HG02943 (cell line): Measurements from ENCODE around the gene MRPL10.

ENCODE experiments used
- ATAC-seq: cut with Tn5 transposase; IDR thresholded peaks from one replicate; pipeline ENCODE4 v1.9.1; 2021; ENCODE audit warnings: mild to moderate bottlenecking, low read depth, moderate library complexity; ENCODE audit not compliant: unreplicated experiment

MRPL10 gene

DNA sequence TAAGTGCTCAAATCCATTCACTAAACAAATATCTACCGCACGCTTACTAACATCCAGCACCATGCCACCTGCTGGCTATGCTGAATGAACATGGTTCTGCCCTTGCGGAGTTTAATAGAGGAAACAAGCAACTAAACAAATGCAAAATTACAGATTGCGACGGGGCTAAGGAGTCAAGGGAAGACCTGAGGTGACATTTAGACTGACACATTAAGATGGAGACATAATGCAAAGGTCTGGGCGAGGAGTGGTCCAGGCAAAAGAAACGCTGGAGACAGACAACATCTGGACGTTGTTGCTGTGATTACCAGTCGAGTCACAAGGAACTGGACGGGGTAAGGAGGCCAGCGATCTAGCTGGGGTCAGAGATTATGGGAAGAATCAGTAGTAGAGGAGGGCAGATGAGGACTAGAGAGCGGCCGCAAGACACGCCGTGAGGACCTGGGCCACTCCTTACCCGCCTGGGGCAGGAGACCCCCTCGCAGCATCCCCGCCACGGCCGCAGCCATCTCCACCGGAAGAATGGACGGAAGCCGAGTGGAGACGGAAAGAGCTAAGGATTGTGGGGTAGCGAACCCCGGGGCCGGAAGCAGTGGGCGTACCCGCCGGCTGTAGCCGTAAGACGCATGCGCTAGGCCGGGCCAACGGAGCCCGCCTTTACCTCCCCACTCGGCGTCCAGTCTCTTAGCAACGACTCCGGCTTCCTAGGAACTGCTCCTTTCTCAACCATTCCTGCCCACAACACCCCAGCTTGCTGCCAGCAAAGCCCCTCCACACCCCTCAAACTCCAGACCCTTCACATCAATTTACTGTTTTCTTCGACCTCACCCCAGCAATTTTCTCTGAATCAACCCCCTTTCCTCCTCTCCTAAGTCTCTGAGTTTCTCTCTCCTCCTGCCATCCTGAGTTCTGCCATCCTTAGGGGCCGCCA is at the start of gene MRPL10, which contains the start of gene LRRC46:
Gene MRPL10 (minus strand): TSS at position 539 of the 931 bp plus-strand sequence. CDS start 30 bp downstream, at position 509.
Gene LRRC46 (plus strand): TSS at position 668 of the 931 bp plus-strand sequence. CDS start 320 bp downstream, outside the sequence.
- ATAC-seq, result peak; percentile 84

GRCh38 chr17:47879776-47880454 is 48.6 kb upstream of the MRPL10 start:
- no peak for ATAC-seq

GRCh38 chr17:47879028-47879585 is 47.8 kb upstream of the MRPL10 start:
- ATAC-seq, result no peak

DNA sequence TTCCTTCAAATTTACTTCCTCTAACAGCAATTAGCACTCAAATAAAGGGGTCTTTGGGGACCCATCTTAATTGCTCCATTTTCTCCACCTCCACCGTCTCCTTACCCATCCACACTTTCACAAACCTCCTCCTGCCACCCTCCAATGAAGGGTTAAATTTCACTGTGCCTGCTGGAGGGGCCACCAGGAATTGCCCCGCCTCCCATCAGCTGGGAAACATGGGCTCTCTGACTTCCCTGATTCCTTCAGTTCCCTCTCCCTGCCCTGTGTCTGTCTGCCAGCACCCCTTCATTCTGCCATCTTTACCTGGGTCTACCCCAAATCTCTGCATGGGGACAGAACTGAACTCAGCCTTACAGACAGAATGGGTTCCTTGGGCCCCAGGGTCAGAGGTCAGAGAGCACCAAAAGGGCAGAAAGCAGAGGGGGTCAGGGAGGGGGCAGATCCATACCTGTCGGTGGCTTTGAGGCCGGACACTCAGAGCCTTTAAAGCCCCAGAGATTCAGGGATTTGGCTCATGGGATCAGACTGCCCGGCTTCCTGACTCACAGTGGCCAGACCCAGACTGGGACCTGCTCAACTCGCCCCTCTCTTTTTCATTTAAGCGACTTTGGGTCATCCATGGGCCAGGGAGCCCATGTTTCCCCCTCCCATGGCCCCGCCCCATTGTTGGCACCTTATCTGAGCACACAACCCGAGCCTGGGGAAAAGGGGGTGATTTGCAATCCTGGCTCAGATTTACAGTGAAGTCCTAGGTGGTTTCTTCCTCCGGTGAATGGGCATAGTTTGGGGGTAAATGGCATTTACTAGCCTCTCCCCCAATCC is 47.1 kb upstream of the MRPL10 start:
- no peak for ATAC-seq

- no peak for ATAC-seq
These were observed 46.2 kb upstream of the MRPL10 start for GRCh38 chr17:47877368-47878034.

DNA sequence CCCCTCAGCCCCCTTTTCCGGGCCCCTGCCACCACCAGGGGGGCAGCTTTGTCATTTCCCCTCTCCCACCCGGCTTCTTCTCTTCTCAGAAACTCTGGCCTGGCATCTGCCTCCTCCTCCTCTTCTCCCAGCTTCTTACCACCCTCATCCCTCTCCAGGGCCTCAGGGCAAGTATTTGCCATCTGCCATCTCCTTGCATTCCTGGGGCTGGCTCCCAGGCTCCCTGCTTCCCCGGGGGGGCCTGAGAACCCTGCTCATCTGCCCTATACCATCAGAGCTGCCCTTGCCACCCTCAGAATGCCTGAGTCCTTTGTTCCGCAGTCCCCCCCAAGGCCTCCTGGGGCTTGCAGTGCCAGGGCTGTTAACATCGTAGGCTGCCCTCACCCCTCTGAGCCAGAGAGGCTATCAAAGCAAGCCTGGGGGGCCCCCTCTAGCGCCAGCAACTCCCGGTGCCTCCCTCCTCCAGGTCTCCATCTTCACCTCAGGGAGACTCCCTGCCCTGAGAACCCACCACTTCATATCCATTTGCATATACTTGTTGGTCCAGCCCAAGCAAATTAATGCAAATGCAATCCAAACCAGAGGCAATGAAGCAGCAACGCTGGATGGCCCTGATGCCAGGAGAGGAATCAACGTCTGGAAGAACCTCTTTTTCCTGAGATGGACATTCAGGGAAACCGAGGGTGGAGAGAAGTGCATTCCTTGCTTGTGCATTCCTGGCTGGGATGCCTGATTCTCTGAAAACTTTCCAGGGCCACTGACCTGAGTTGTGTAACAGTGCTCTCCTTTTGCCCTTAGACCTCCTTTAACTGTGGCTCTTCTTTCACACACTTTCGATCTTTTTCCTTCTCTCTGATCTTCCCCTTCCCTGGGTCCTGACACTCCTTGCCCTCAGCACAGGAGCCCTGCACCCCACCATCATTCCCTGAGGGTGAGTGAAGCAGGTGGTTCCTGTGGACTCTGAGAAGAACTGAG is 44.0 kb upstream of the MRPL10 start:
- ATAC-seq, result no peak

DNA sequence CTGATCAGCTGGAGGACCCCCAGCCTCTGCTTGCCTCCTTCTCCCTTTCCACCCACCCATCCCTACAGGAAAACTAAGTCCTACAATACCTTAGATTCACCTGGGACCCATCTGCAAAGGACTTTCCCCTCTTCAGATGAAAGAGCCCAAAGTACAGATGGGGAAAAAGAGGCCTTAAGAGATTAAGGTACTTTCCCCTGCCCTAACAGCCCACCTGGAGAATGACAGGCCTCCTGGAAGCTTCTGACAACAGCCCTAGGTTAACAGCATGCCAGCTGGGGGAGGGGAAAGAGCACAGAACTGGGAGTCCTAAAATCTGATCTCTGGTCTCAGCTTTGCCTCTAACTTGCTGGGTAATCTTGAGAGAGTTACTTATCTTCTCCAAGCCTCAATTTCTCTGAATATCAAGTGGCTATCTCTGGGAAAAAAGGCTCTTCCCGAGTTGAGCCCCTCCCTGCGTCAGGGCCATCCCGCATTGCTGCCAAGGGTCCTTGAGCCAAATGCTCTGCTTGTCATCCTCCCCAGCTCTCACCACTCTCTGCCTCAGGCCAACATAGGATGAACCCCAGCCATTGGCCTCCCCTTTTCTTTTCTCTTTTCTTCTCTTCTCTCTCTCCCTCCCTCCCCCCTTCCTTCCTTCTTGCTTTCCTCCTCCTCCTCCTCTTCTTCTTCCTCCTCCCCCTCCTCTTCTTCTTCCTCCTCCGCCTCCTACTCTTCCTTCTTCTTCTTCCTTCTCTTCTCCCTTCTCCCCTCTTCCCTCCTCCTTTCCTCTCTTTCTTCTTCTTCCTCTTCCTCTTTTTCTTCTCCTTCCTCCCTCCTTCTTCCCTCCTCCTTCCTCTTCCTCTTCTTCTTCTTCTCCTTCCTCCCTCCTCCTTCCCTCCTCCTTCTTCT is 42.1 kb upstream of the MRPL10 start:
- no peak for ATAC-seq

DNA sequence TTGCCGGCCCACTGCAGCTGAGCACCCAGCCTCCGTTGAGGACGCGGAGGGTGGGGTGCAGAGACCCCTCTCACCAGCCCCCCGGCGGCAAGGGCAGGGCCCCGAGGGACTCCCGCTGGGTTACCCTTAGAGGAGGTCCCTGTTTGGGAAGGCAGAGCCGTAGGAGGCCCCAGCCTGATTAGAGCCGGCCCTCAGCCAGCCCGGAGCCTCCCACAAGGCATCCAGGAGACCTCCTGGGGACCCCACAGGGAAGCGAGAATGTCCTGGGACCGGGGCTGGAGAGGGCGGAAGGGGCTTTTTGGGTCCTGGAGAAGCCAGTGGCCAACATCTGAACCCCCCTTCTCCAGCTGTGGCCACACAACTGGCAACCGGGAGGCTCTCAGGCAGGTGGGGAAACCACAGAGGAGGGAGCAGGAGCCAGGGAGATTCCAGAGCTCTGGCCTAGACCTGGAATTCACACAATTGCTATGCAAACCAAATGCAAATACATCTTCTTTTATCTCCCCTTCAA is 41.4 kb upstream of the MRPL10 start:
- no peak for ATAC-seq

DNA sequence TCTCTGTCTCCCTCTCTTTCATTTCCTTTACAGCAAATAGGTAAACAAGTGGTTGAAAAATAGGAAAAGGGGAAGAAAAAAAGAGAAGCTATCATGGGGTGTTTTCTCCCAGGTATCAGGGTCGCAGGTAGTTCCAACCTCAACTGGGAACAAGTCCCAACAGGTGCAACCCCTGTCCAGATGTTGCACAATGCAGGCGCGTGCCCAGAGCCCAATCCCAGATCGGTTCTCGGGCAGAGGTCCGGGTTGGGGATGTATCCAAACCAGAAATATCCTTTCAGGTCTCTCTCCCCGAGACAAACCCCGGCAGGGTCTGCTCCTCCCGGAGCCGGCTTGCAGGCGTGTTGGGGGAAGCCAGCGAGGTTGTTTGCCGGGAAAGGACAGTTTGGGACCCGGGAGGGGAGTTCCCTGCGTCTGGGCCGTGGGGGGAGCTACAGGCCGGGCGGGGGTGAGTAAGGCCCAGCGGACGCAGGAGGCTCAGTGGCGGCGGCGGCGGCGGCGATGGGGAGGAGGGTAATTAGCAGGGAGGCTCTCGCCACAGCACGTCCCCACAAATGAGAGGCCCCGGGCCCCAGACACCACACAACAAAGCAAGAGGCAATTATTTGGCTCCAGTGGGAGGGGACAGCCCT is 40.8 kb upstream of the MRPL10 start:
- no peak for ATAC-seq

DNA sequence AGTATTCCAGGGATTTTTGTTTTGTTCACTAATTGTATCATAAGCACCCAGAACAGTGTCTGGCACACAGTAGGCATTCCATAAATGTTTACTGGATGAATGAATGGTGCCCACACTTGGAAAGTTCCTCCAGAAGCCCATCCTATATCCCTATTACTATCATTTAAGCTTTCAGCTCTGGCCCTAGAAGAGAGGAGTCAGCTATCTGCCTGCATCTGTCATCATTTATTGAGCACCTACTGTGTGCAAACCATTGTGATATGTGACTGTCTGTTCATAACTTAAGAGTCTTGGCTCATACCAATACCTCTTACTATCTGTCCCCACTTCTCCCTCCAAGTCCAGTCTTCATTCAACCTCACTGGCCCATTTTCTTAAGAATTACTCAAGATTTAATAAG is 39.7 kb upstream of the MRPL10 start:
- no peak for ATAC-seq

DNA sequence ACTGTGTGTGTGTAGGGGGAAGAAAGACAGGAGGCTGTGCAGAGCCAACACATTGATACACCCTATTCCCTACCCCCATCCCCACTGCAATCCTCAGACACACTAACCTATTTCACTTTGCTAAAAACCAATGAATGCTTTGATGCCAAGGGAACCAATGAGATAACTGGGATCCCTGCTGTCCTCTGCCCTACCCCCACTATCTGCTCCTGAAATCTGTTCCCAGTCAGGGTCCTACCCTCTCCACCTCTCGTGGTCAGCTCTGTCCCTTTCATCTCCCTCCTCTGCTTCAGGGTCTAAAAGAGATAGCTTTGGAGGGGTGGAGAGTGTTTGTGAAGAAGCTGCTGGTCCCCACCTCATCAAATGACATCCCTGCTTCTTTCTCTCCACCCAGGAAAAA is 38.7 kb upstream of the MRPL10 start:
- ATAC-seq, result no peak

DNA sequence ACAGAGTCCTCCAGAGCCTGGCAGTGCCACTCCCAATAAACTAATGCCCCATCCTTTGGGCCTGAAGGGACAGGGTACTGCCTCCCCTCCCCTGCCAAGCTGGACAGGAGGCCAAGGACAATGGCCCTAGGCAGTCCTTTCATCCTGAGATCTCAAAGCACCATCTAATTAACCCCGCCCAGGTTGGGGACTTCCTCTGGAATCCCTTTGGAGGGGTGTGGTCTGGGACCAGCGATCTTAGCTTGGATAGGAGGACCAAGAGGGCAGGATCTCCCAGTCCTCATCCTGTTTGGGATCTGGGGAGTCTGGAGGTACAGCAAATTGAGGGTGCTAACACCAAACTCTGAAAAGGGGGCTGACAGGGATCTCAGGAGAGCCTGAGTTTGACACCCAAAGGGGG is 37.8 kb upstream of the MRPL10 start:
- no peak for ATAC-seq

DNA sequence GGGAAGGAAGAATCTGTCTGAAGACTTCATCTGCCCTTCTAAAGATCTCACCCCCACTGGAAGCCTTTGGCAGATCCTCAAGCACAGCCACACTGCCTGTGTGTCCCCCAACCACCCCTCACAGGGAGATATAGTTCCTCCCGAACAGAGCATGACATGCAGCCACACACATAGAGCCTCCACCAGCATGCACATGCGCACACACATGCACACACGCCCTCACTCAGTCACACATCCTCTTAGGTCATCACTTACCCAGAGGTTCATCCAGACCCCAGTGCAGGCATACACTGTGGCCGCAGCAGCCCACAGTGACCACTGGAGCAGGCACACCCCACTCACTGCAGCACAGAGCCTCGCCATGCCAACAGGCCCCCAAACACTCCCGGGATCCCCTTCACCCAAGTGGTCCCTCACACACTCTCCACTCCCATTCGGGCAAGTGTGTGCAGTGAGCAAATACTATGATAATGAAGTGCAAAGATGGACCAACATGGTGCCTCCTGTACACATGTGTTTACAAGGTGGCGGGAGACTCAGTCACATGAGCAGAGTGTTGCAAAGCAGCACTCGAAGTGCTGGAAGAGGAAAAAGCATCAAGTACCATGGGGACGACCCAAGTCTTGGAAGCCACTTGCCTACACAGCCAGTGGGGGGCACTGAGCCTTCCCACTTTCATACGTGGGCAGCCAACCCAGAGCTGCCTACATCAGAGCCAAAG is 36.6 kb upstream of the MRPL10 start:
- no peak for ATAC-seq

DNA sequence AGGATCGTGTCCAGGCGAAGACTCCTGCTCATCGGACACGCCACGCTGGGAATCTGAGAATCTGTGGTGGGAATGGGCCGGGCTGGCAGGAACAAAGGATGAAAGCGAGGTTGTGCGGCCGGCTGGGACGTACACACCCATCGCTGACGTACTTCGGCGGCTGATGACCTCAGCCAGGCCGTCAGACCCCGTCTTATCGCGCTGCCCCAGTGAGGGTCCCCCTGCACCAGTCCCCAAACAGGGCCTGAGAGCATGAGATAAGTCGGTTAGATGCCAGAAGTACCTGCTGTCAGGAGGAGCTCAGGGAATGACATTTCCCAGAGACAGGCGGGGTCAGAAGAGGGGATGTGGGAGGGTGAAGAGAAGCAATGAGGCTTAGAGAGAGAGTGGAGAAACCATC is 35.6 kb upstream of the MRPL10 start:
- no peak for ATAC-seq

DNA sequence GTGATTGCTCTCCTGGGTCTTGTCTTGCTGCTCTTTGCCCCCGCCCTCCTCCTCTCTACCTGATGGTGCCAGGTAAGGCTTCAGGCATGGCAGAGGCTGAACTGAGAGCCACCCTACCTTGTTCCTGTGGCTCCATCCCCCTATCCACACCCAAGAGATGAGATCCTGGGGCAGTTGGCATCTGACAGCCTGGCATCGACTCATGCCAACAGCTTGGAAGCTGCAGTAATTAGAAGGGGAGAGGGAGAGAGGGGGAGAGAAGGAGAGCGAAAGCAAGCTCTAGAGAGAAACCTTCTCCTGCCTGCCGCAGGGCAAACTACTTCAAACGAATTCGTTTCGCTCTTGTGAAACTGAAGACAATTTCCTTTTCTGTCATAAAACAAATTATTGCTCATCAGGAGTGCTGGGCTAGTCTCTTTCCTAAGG is 33.5 kb upstream of the MRPL10 start:
- no peak for ATAC-seq

DNA sequence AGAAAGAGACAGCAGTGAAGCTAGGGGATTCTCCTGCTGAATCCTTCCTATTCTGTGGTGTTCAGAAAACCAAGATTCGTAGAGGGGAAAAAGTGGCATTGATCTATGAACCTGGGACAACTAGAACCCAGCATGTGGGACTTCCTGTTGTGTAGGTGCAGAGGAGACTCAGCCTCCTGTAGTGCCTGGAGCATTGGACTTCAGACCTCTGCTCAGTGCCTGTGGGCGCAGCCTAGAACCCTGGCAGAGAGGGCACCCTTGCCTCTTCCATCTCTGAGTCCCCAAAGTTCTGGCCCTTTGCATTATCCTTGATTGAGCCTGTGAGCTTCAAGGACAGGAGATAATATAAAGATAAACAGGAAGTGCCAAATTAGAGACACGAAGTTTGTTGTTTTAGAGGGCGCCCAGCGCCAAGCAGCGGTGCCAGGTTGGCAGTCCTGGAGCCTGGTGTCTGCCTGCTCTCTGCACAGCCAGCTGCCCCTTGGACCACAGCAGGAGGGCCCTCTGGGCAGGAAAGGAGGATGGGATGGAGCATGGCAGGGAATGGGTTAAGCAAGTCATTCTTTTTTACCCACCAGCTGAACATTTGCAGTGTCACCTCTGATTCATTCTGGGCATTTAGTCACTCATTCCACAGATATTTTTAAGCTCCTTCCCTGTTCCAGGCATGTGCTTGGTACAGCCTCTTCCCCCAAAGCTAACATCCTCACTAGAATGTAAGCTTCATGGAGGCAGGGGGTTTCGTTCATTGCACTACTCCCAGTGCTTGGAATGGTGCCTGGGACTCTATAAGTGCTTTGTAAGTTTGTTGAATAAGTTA is 31.5 kb upstream of the MRPL10 start:
- no peak for ATAC-seq
